Activated T-cell treated with anti-CD3 and anti-CD28 coated beads, Interleukin-2, amount 50 U/mL, for 4 hours (primary cell): Measurements from ENCODE around the gene HS3ST4. TPM values are rescaled to one million over a fixed set of nuclear protein-coding genes. Genes with fewer than 3 reads are reported as not detected.

Source experiments
- ATAC-seq, 2 donors: fragments of 200-7000 bp; cut with Tn5 transposase; one replicate each; pipeline ENCODE4 v1.10.0; 2021
- DNase-seq: peaks from one replicate; pipeline ENCODE4 v3.0.0-alpha.2; 2020
- H3K27me3 Mint-ChIP-seq: one replicate; pipeline ENCODE4 v1.8.0; 2021; ENCODE audit warnings: low read depth, mixed read lengths
- H3K36me3 Mint-ChIP-seq: one replicate; pipeline ENCODE4 v1.8.0; 2022; ENCODE audit warnings: mixed read lengths; ENCODE audit not compliant: insufficient read depth
- H3K4me1 Mint-ChIP-seq: one replicate; pipeline ENCODE4 v1.8.0; 2021; ENCODE audit warnings: low read depth, mixed read lengths
- H3K4me3 Mint-ChIP-seq: one replicate; pipeline ENCODE4 v1.8.0; 2021; ENCODE audit warnings: mild to moderate bottlenecking, moderate library complexity, mixed read lengths
- H3K9me3 Mint-ChIP-seq: one replicate; pipeline ENCODE4 v1.8.0; 2021; ENCODE audit warnings: mixed read lengths
- total RNA-seq, 3 donors: library from RNA; stranded (reverse); gene quantifications; one replicate each; pipeline ENCODE4 v1.2.1, GENCODE V29; 2021

HS3ST4 gene
- total RNA-seq = not detected

GRCh38 chr16:25691519-25692091, at the start of gene HS3ST4:
HS3ST4 (plus strand) TSS chr16:25691959.
- peaks cover 61% of the 10 kb centered on the region for H3K27me3 Mint-ChIP-seq
- H3K4me1 Mint-ChIP-seq = peaks cover 10% of the 10 kb centered on the region
- H3K4me3 Mint-ChIP-seq = peak within 1 kb of the TSS; percentile 19

GRCh38 chr16:25643633-25644032, 48.1 kb upstream of the HS3ST4 start:
- H3K4me1 Mint-ChIP-seq = no peaks in the 10 kb centered on the region
- no peaks in the 10 kb centered on the region for H3K27me3 Mint-ChIP-seq
- no peak overlapping the region for H3K4me3 Mint-ChIP-seq
- ATAC-seq = no peak
- no peak for DNase-seq
- peaks cover 17% of the 10 kb centered on the region for H3K9me3 Mint-ChIP-seq
- H3K36me3 Mint-ChIP-seq = no peaks in the 10 kb centered on the region

More at GRCh38 chr16:25691519-25692091, at the start of gene HS3ST4:
- Mint-ChIP-seq H3K36me3 (no peaks in the 10 kb centered on the region), H3K9me3 (no peaks in the 10 kb centered on the region)
- DNase-seq (no peak), ATAC-seq (peak in 1 of 2 donors; percentile 34)

DNA sequence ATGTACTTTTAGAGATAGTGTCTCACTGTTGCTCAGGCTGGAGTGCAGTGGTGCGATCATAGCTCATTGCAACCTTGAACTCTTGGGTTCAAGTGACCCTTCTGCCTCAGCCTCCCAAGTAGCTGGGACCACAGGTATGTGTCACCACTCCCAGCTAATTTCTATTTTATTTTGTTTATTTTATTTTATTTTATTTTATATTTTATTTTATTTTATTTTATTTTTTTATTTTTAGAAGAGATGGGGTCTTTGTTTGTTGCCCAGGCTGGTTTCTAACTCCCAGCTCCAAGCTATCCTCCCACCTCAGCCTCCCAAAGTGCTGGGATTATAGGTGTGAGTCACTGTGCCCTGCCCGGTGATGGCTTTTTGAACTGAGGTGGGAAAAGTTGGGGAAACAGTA, 35.1 kb upstream of the HS3ST4 start:
- H3K36me3 Mint-ChIP-seq = no peaks in the 10 kb centered on the region
- peaks cover 25% of the 10 kb centered on the region for H3K27me3 Mint-ChIP-seq
- ATAC-seq (no peak), DNase-seq (no peak)
- peaks cover 5% of the 10 kb centered on the region for H3K9me3 Mint-ChIP-seq
- no peaks in the 10 kb centered on the region for H3K4me1 Mint-ChIP-seq
- H3K4me3 Mint-ChIP-seq = no peak overlapping the region

DNA sequence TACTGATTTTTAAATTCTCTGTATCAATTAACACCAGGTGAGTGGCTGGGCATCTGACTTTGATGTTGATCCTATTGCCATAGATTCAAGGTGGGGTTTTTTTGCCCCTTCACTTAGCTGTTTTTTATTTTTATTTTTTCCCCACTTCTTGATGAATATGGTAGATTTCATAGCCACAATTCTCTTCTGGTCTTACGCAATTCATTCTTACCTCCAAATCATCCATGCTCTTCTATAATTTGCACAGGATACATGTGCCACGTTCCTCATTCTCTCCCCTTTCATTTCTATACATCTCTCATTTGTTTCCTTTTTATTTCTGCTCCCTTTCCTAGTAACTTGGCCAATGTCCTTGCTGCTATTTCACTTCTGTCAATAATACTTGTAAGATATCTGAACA, 14.9 kb upstream of the HS3ST4 start:
- H3K9me3 Mint-ChIP-seq = no peaks in the 10 kb centered on the region
- H3K27me3 Mint-ChIP-seq = peaks cover 3% of the 10 kb centered on the region
- no peaks in the 10 kb centered on the region for H3K4me1 Mint-ChIP-seq
- no peak overlapping the region for H3K4me3 Mint-ChIP-seq
- DNase-seq (no peak), ATAC-seq (no peak)
- H3K36me3 Mint-ChIP-seq = no peaks in the 10 kb centered on the region

- no peaks in the 10 kb centered on the region for H3K36me3 Mint-ChIP-seq
- H3K4me3 Mint-ChIP-seq = no peak overlapping the region
- ATAC-seq = no peak
- H3K9me3 Mint-ChIP-seq = no peaks in the 10 kb centered on the region
- DNase-seq = no peak
- peaks cover 7% of the 10 kb centered on the region for H3K27me3 Mint-ChIP-seq
- no peaks in the 10 kb centered on the region for H3K4me1 Mint-ChIP-seq
These were observed 12.2 kb upstream of the HS3ST4 start for GRCh38 chr16:25679511-25679910.

- Mint-ChIP-seq H3K4me3 (no peak overlapping the region), H3K9me3 (no peaks in the 10 kb centered on the region), H3K4me1 (peaks cover 10% of the 10 kb centered on the region), H3K27me3 (peaks cover 40% of the 10 kb centered on the region), H3K36me3 (no peaks in the 10 kb centered on the region)
- DNase-seq (no peak), ATAC-seq (no peak)
These were observed 2.5 kb upstream of the HS3ST4 start for GRCh38 chr16:25689137-25689836.

GRCh38 chr16:25690552-25691143, 1.1 kb upstream of the HS3ST4 start:
- Mint-ChIP-seq H3K4me1 (peaks cover 10% of the 10 kb centered on the region), H3K9me3 (no peaks in the 10 kb centered on the region), H3K36me3 (no peaks in the 10 kb centered on the region), H3K4me3 (no peak overlapping the region), H3K27me3 (peaks cover 53% of the 10 kb centered on the region)
- DNase-seq (no peak), ATAC-seq (no peak)

DNA sequence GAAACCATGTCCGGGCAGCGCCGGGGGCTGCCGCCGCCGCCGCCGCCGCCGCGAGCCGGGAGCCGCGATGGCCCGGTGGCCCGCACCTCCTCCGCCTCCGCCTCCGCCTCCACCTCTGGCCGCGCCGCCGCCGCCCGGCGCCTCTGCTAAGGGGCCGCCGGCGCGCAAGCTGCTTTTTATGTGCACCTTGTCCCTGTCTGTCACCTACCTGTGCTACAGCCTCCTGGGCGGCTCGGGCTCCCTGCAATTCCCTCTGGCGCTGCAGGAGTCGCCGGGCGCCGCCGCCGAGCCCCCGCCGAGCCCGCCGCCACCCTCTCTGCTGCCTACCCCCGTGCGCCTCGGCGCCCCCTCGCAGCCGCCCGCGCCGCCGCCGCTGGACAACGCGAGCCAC, 587 bp downstream of the HS3ST4 start:
- Mint-ChIP-seq H3K36me3 (no peaks in the 10 kb centered on the region), H3K27me3 (peaks cover 67% of the 10 kb centered on the region), H3K4me1 (peaks cover 10% of the 10 kb centered on the region), H3K9me3 (no peaks in the 10 kb centered on the region), H3K4me3 (no peak overlapping the region)
- DNase-seq (no peak), ATAC-seq (peak in 1 of 2 donors; percentile 10)

DNA sequence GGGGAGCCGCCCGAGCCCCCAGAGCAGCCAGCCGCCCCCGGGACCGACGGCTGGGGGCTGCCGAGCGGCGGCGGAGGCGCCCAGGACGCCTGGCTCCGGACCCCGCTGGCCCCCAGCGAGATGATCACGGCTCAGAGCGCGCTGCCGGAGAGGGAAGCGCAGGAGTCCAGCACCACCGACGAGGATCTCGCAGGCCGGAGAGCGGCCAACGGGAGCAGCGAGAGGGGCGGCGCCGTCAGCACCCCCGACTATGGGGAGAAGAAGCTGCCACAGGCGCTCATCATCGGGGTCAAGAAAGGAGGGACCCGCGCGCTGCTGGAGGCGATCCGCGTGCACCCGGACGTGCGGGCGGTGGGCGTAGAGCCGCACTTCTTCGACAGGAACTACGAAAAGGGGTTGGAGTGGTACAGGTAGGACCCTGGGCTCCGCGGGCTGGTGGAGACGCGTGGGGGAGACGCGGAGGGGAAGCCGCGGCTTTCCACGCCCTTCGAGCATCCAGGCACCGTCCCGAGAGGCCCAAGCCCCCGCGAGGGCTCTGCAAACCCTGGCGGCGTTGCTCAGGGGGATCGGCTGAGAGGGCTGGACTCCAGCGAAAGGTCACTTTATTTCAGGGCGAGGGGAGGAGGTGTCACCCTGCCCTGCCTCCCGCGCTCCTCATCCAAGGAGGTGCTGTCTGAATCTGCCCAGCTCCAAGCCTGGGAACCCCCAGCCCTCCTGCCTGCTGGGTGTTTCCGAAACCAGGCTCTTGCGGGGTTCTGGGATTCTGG, 1.2 kb downstream of the HS3ST4 start:
- no peak for ATAC-seq
- Mint-ChIP-seq H3K4me1 (peaks cover 10% of the 10 kb centered on the region), H3K4me3 (no peak overlapping the region), H3K36me3 (no peaks in the 10 kb centered on the region), H3K9me3 (no peaks in the 10 kb centered on the region), H3K27me3 (peaks cover 73% of the 10 kb centered on the region)
- DNase-seq = no peak

DNA sequence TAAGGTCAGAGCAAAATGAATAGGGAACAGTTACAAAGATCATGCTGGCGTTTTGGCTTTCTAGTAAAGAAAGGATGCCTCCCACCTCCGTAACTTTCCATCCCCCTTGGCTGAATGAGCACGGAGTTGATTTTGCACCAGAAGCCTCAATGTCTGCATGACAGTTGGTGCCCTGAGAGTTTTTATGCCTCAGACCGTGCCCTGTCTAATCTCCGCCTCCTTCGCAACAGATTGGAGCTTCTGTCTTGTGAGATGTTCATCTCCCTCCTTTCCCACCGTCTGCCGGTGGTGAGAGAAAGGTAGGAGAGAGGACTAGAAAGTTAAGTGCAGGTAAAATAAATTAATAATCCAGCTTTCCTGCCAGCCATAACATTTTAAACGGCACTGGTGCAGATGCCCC, 1.9 kb downstream of the HS3ST4 start:
- H3K9me3 Mint-ChIP-seq = no peaks in the 10 kb centered on the region
- H3K36me3 Mint-ChIP-seq = no peaks in the 10 kb centered on the region
- DNase-seq (no peak), ATAC-seq (no peak)
- H3K27me3 Mint-ChIP-seq = peaks cover 80% of the 10 kb centered on the region
- H3K4me1 Mint-ChIP-seq = peaks cover 10% of the 10 kb centered on the region
- H3K4me3 Mint-ChIP-seq = no peak overlapping the region

- DNase-seq (no peak), ATAC-seq (no peak)
- Mint-ChIP-seq H3K27me3 (peaks cover 44% of the 10 kb centered on the region), H3K36me3 (no peaks in the 10 kb centered on the region), H3K4me1 (no peaks in the 10 kb centered on the region), H3K4me3 (no peak overlapping the region), H3K9me3 (no peaks in the 10 kb centered on the region)
These were observed 7.3 kb downstream of the HS3ST4 start for GRCh38 chr16:25699069-25699468.

DNA sequence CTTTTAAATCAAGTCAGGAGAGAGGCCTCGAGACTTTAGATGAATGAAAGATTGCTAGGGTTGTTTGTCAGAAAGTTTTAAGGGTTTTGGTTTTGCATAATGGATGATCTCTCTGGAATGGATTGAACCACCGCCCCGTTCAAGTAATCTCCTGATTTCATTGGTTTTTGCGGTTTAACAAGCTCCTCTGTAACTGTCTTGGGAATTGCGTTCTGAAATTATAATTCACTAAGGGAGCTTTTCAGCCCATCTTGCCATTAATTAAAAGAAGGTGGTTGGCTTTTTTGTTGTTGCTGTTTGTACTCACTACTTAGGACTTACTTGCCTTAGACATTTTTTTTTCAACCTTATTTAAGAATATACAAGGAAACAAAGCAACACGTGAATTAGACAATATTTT, 8.8 kb downstream of the HS3ST4 start:
- Mint-ChIP-seq H3K27me3 (peaks cover 34% of the 10 kb centered on the region), H3K4me3 (no peak overlapping the region), H3K9me3 (no peaks in the 10 kb centered on the region)

GRCh38 chr16:25707553-25707952, 15.8 kb downstream of the HS3ST4 start:
- Mint-ChIP-seq H3K4me3 (no peak overlapping the region), H3K4me1 (no peaks in the 10 kb centered on the region), H3K9me3 (no peaks in the 10 kb centered on the region), H3K36me3 (no peaks in the 10 kb centered on the region), H3K27me3 (peaks cover 9% of the 10 kb centered on the region)
- no peak for ATAC-seq
- DNase-seq = no peak

More for the DNA sequence above, 8.8 kb downstream of the HS3ST4 start:
- no peaks in the 10 kb centered on the region for H3K4me1 Mint-ChIP-seq
- H3K36me3 Mint-ChIP-seq = no peaks in the 10 kb centered on the region
- DNase-seq = no peak
- ATAC-seq = no peak

DNA sequence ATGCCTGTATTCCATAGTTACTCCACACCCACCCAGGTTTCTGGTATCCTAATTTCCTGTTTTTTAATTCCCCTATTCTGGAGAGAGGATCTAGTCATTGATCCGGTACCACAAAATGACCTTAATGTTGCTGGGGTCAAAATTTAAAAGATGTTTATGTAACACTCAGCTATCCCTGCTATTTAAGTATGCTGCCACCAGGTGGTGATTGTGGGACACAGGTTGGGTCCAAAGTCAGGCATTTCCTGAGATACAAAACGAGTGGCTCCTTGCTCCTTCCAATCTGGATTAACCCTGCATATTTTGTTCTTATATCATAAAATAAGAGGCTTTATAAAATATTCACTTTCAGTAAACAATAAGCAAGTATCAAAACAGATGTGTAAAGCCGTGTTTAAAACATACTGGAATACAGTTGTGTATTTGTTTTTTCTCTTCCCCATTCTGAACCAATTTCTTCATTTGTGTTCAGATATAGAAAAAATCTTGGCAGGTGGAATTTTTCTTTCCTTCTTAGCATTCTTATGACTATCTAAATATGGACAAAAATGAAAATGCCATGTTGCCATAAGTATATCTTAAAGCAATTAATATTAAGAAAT, 16.3 kb downstream of the HS3ST4 start:
- no peaks in the 10 kb centered on the region for H3K36me3 Mint-ChIP-seq
- H3K27me3 Mint-ChIP-seq = peaks cover 10% of the 10 kb centered on the region
- no peak overlapping the region for H3K4me3 Mint-ChIP-seq
- H3K4me1 Mint-ChIP-seq = no peaks in the 10 kb centered on the region
- DNase-seq (no peak), ATAC-seq (no peak)
- H3K9me3 Mint-ChIP-seq = no peaks in the 10 kb centered on the region
